Measurements from ENCODE around the gene YPEL5.

The YPEL5 gene

DNA sequence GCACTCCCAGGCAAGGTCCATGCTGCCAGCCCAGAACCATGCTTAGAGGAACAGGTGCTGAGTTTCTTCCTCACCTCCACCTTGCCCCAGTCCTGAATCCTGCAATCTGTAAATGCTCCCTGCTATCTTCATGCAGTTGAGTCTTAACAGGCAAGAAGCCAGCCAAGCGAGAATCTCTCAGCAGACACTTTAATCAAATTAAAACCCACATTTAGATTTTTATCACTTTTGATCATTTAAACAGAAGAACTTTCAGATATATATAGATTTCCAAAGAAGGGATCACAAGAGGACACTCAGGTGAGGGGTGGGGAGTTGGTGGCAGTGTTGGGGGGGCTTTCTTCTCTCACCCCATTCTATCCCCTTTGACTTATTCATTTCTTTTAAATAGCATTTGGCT is 58.6 kb downstream of the YPEL5 start:
- DNase-seq (ENCODE audit: low read depth): no peak

GRCh38 chr2:30206461-30207430 is 59.9 kb downstream of the YPEL5 start:
- no peak for DNase-seq (ENCODE audit: low read depth)

GRCh38 chr2:30208453-30208852 is 61.6 kb downstream of the YPEL5 start:
- peak; percentile 50 for DNase-seq (ENCODE audit: low read depth)

GRCh38 chr2:30209227-30209626 is 62.4 kb downstream of the YPEL5 start:
- DNase-seq (ENCODE audit: low read depth): no peak
